K562 (cell line): ENCODE data around the gene DCAF4L1. TPM values are rescaled to one million over a fixed set of nuclear protein-coding genes. Genes with fewer than 3 reads are reported as not detected.

Source experiments
- ATAC-seq: fragments of 200-7000 bp; cut with Tn5 transposase; 3 replicates; pipeline ENCODE4 v1.9.1; 2020; ENCODE audit warnings: moderate library complexity
- BruUV-seq: library from RNA; stranded (reverse); fragments of 400-500 nt; replicated peaks from 2 replicates; lab custom pipeline; 2021; lab: Mats Ljungman, UMichigan
- CTCF ChIA-PET: fragments of 300-600 bp; formaldehyde crosslinking; extraction: SDS; loops from one replicate; lab custom pipeline; 2021; ENCODE audit warnings: low intra/inter-chr PET ratio; lab: Yijun Ruan, JAX
- POLR2A ChIA-PET: fragments of 300-600, 350-650 bp; sonication (Branson Sonifier 250); formaldehyde crosslinking; extraction: SDS; loops from one replicate; lab custom pipeline; 2021; ENCODE audit warnings: antibody characterized with exemption, inconsistent platforms; lab: Yijun Ruan, JAX
- DNase-seq, 4 experiments: peaks; one replicate each; pipeline versions ENCODE4 v3.0.0 to v3.0.0-alpha.2; 2011 to 2018; ENCODE audit warnings: low spot score in 3 of 4, mixed read lengths in 3 of 4; ENCODE audit errors: extremely low read depth in 1 of 4
- FAIRE-seq: peaks from 2 replicates; lab custom pipeline; 2011; peaks lifted over from hg19 to GRCh38; lab: Jason Lieb, UNC
- H2AFZ ChIP-seq: 2 replicates; pipeline ENCODE4 v1.6.0; 2011; ENCODE audit warnings: low read depth, low read length, control low read depth, inconsistent platforms
- H3K27ac ChIP-seq: fragments of 200-600 bp; 3 replicates; pipeline ENCODE4 v1.8.0; 2011; ENCODE audit warnings: low read depth, mild to moderate bottlenecking, control low read depth, inconsistent platforms, low read length, moderate library complexity, mixed read lengths; ENCODE audit errors: extremely low read depth
- H3K27me3 ChIP-seq, 2 experiments: fragments of 300-600 bp in 1 of 2; 2 replicates in 1 of 2; 3 replicates in 1 of 2; pipeline versions ENCODE4 v1.6.0 to v1.8.0; 2011; ENCODE audit warnings: inconsistent platforms in 2 of 2, low read length in 2 of 2, mild to moderate bottlenecking in 1 of 2, mixed read lengths in 1 of 2, moderate library complexity in 1 of 2; ENCODE audit not compliant: control insufficient read depth in 2 of 2, insufficient read depth in 2 of 2
- H3K36me3 ChIP-seq: fragments of 300-600 bp; 3 replicates; pipeline ENCODE4 v1.8.0; 2011; ENCODE audit warnings: mild to moderate bottlenecking, low read length, inconsistent platforms; ENCODE audit not compliant: control insufficient read depth, insufficient read depth
- H3K4me1 ChIP-seq, 2 experiments: fragments of 200-600 bp in 1 of 2; replicated peaks in 1 of 2; 2 replicates in 1 of 2; 3 replicates in 1 of 2; pipeline versions ENCODE4 v1.5.1 to v1.8.0; 2011; ENCODE audit warnings: inconsistent platforms in 2 of 2, low read length in 2 of 2, mild to moderate bottlenecking in 1 of 2, mixed read lengths in 1 of 2, moderate library complexity in 1 of 2; ENCODE audit not compliant: control insufficient read depth in 2 of 2, insufficient read depth in 2 of 2
- H3K4me2 ChIP-seq: 2 replicates; pipeline ENCODE4 v1.6.1; 2011; ENCODE audit warnings: low read length, control low read depth, inconsistent platforms, mixed read lengths; ENCODE audit not compliant: insufficient read depth
- H3K4me3 ChIP-seq: fragments of 200-600 bp; sonication (generic), shearing (Covaris generic); 2 replicates; pipeline ENCODE4 v1.5.1; 2016; ENCODE audit warnings: control low read depth, inconsistent platforms
- H3K79me2 ChIP-seq: fragments of 200-600 bp; 3 replicates; pipeline ENCODE4 v1.8.0; 2011; ENCODE audit warnings: low read length, inconsistent platforms; ENCODE audit not compliant: control insufficient read depth, insufficient read depth
- H3K9ac ChIP-seq, 2 experiments: 2 replicates each; pipeline versions ENCODE4 v1.6.0 to v1.6.1; 2011; ENCODE audit warnings: low read depth in 2 of 2, low read length in 2 of 2, control low read depth in 1 of 2, inconsistent platforms in 1 of 2, mild to moderate bottlenecking in 1 of 2, mixed read lengths in 1 of 2; ENCODE audit not compliant: insufficient read depth in 1 of 2
- H3K9me1 ChIP-seq: one replicate; pipeline ENCODE4 v1.6.0; 2011; ENCODE audit warnings: inconsistent platforms, mild to moderate bottlenecking, low read length, moderate library complexity; ENCODE audit not compliant: control insufficient read depth, insufficient read depth
- H3K9me3 ChIP-seq: replicated peaks from 2 replicates; pipeline ENCODE4 v1.5.1; 2011; ENCODE audit warnings: low read depth, low read length, inconsistent platforms; ENCODE audit not compliant: control insufficient read depth, insufficient read depth
- H4K20me1 ChIP-seq: replicated peaks from 2 replicates; pipeline ENCODE4 v1.6.1; 2011; ENCODE audit warnings: low read length, inconsistent platforms, mixed read lengths; ENCODE audit not compliant: control insufficient read depth, insufficient read depth
- CEBPB ChIP-seq: fragments of 450-650 bp; IDR thresholded peaks from 2 replicates; pipeline ENCODE4 v1.6.1; 2016; ENCODE audit warnings: missing genetic modification characterization, missing compliant biosample characterization
- CEBPG ChIP-seq, 3 experiments: fragments of 200-800 bp in 1 of 3; sonication (Bioruptor generic) in 1 of 3; sonication (generic) in 1 of 3; formaldehyde crosslinking in 1 of 3; IDR thresholded peaks in 2 of 3; conservative IDR thresholded peaks in 1 of 3; 2 replicates each; pipeline versions ENCODE4 v1.6.1 to v1.8.0; 2016 to 2022; ENCODE audit warnings: missing compliant biosample characterization in 2 of 3, missing genetic modification characterization in 2 of 3, mild to moderate bottlenecking in 1 of 3, missing genetic modification reagents in 1 of 3
- CREM ChIP-seq: IDR thresholded peaks from 2 replicates; pipeline ENCODE4 v1.6.1; 2014; ENCODE audit warnings: antibody characterized with exemption, low read depth
- EGR1 ChIP-seq: fragments of 450-650 bp; conservative IDR thresholded peaks from 2 replicates; pipeline ENCODE4 v1.6.1; 2017; ENCODE audit warnings: mild to moderate bottlenecking
- PHF8 ChIP-seq: fragments of 200-600 bp; sonication (generic); IDR thresholded peaks from 2 replicates; pipeline ENCODE4 v1.6.1; 2012; ENCODE audit warnings: mixed run types, mild to moderate bottlenecking, inconsistent platforms, low read length, moderate library complexity, borderline replicate concordance
- PML ChIP-seq: IDR thresholded peaks from 2 replicates; pipeline ENCODE4 v1.6.1; 2012; ENCODE audit warnings: low read length, inconsistent platforms
- POLR3A ChIP-seq: IDR thresholded peaks from 2 replicates; pipeline ENCODE4 v1.6.1; 2011; ENCODE audit warnings: borderline replicate concordance, mild to moderate bottlenecking, moderate library complexity; ENCODE audit not compliant: insufficient read length, insufficient read depth; ENCODE audit errors: extremely low read depth
- PTRF ChIP-seq: fragments of 450-650 bp; IDR thresholded peaks from 2 replicates; pipeline ENCODE4 v1.6.1; 2016; ENCODE audit warnings: mild to moderate bottlenecking, missing genetic modification characterization, missing compliant biosample characterization
- XRCC5 ChIP-seq: fragments of 200-400 bp; formaldehyde crosslinking; IDR thresholded peaks from 2 replicates; pipeline ENCODE4 v1.6.1; 2017; ENCODE audit warnings: low read depth, mild to moderate bottlenecking, low read length
- ZFPM2 ChIP-seq: fragments of 250-450 bp; sonication (Bioruptor Pico); IDR thresholded peaks from 2 replicates; pipeline ENCODE4 v1.5.1; 2022; ENCODE audit warnings: mild to moderate bottlenecking
- ZNF232 ChIP-seq: sonication (generic); formaldehyde crosslinking; IDR thresholded peaks from 2 replicates; pipeline ENCODE4 v1.8.0; 2022; ENCODE audit warnings: mild to moderate bottlenecking, missing genetic modification reagents
- WGBS: fragments of 100-300 bp; shearing (Covaris generic); methylation state at CpG from one replicate; pipeline ENCODE4 v1.1.6; 2016; ENCODE audit warnings: low coverage, mixed read lengths; ENCODE audit not compliant: insufficient coverage; ENCODE audit errors: missing lambda C conversion rate; 5-methylcytosine and 5-hydroxymethylcytosine counted together
- in situ Hi-C: fragments of 300-500 bp; cut with MboI; formaldehyde crosslinking; loops from 4 replicates; pipeline ENCODE4 v1.15.0; 2018; ENCODE audit warnings: inconsistent platforms, mixed read lengths
- intact Hi-C: fragments of 100-400 bp; cut with micrococcal nuclease; formaldehyde crosslinking; loops from 2 replicates; pipeline ENCODE4 v1.14.2; 2022
- polyA plus RNA-seq, 8 experiments: library from polyadenylated mRNA; depleted of rRNA in 4 of 8; stranded (reverse) in 5 of 8; unstranded in 3 of 8; fragments of >200 nt; fragmentation: Nextera tagmentation in 2 of 8; fragmentation: Illumina TruSeq in 1 of 8; extraction: Ambion mirVana in 2 of 8; extraction: Trizol in 1 of 8; gene quantifications; 2 replicates each; pipeline versions ENCODE4 v1.2.1 to v1.2.3, GENCODE V29; 2011 to 2014; ENCODE audit warnings: inconsistent platforms in 1 of 8, missing spikeins in 1 of 8
- total RNA-seq, 7 experiments: library from RNA; depleted of rRNA in 6 of 7; stranded (reverse); fragments of >200 nt in 6 of 7; fragmentation: Illumina TruSeq in 2 of 7; extraction: Trizol in 2 of 7; gene quantifications; 2 replicates each; pipeline versions ENCODE4 v1.2.1 to v1.2.3, GENCODE V29; 2011 to 2021; ENCODE audit warnings: low replicate concordance in 1 of 7
- TF ChIP-seq, protein P1 (sequence below): fragments of 450-650 bp; IDR thresholded peaks from one replicate; pipeline ENCODE4 v1.6.1; 2018; ENCODE audit warnings: mild to moderate bottlenecking, moderate library complexity; ENCODE audit not compliant: partially characterized antibody
- TF ChIP-seq, protein P2 (sequence below): fragments of 450-650 bp; formaldehyde crosslinking; IDR thresholded peaks from 2 replicates; pipeline ENCODE4 v1.4.0; 2022; ENCODE audit warnings: mild to moderate bottlenecking, moderate library complexity

The DCAF4L1 gene
- total and polyA plus RNA-seq, 9 of the 15 experiments (the other 6 are each of a cell fraction or from before 2014, with no cell fraction given), result 0.17 to 0.64 (median 0.36) TPM

DNA sequence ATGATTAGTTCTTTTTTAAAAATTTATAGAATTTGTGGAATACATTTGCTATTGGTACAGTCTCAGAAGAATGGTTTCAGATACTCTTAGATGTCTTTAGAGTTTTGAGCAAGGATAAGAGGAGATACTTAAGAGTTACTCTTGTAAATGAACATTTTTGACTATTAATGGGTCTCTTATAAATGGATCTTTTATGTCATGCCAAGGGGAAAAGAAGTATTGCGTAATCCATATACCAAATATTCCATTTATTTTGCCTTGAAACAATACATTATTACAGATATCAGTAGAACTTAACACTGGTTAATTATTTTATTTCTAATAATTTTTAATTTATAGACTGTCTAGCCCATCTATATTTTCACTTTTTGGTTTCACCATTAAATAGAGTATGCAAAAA is 17.2 kb upstream of the DCAF4L1 start:
- ATAC-seq, result no peak
- no peak overlapping the region for H2AFZ ChIP-seq
- POLR2A ChIA-PET, result no interaction called here
- no peaks in the 10 kb centered on the region for H3K36me3 ChIP-seq
- no TSS peak for BruUV-seq
- no peak overlapping the region for H3K9ac ChIP-seq
- 100% methylated on average over 1 of the region's 1 CpG for WGBS
- intact Hi-C loops (loop anchor here (10.0 kb wide), 1 partner anchor 550 kb away; no protein-coding TSS in a partner anchor), in situ Hi-C loops (loop anchor here (25.0 kb wide), 1 partner anchor 548 kb away; no protein-coding TSS in a partner anchor)
- no peak for DNase-seq
- no peaks in the 10 kb centered on the region for H3K79me2 ChIP-seq
- H4K20me1 ChIP-seq, result no peaks in the 10 kb centered on the region
- no peak for FAIRE-seq
- H3K4me1 ChIP-seq, result no peaks in the 10 kb centered on the region
- no peak overlapping the region for H3K4me3 ChIP-seq
- CTCF ChIA-PET, result no interaction called here
- TF ChIP-seq, protein P1, sequence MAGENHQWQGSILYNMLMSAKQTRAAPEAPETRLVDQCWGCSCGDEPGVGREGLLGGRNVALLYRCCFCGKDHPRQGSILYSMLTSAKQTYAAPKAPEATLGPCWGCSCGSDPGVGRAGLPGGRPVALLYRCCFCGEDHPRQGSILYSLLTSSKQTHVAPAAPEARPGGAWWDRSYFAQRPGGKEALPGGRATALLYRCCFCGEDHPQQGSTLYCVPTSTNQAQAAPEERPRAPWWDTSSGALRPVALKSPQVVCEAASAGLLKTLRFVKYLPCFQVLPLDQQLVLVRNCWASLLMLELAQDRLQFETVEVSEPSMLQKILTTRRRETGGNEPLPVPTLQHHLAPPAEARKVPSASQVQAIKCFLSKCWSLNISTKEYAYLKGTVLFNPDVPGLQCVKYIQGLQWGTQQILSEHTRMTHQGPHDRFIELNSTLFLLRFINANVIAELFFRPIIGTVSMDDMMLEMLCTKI, result no peak
- TF ChIP-seq PTRF (tag) (no peak), PHF8 (no peak), CREM (no peak), ZNF232 (CRISPR knock-in tag) (no peak), EGR1 (no peak), ZFPM2 (CRISPR knock-in tag) (no peak), CEBPG (CRISPR knock-in tag; IDR thresholded peaks at IDR 0.05) (no peak), CEBPG (tag; conservative IDR thresholded peaks at IDR 0.05 in 1 of 2, IDR thresholded peaks at IDR 0.05 in 1 of 2) (peak; percentile 49 to 99; a peak in 3 of 4 replicates), PML (no peak), XRCC5 (no peak), CEBPB (peak; percentile 95), POLR3A (no peak)
- TF ChIP-seq, protein P2, sequence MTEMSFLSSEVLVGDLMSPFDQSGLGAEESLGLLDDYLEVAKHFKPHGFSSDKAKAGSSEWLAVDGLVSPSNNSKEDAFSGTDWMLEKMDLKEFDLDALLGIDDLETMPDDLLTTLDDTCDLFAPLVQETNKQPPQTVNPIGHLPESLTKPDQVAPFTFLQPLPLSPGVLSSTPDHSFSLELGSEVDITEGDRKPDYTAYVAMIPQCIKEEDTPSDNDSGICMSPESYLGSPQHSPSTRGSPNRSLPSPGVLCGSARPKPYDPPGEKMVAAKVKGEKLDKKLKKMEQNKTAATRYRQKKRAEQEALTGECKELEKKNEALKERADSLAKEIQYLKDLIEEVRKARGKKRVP (CRISPR knock-in tag), result no peak
- no peak overlapping the region for H3K4me2 ChIP-seq
- H3K9me1 ChIP-seq, result no peaks in the 10 kb centered on the region
- no peaks in the 10 kb centered on the region for H3K27me3 ChIP-seq
- H3K27ac ChIP-seq, result no peak overlapping the region
- H3K9me3 ChIP-seq, result no peaks in the 10 kb centered on the region
